Measurements from ENCODE around the gene SH3GLB1. TPM values are rescaled to one million over a fixed set of nuclear protein-coding genes. Genes with fewer than 3 reads are reported as not detected.

Gene SH3GLB1
- total and polyA plus RNA-seq, 2 of the 4 experiments (the other 2 are of a cell fraction): 22.2 to 36.5 TPM

DNA sequence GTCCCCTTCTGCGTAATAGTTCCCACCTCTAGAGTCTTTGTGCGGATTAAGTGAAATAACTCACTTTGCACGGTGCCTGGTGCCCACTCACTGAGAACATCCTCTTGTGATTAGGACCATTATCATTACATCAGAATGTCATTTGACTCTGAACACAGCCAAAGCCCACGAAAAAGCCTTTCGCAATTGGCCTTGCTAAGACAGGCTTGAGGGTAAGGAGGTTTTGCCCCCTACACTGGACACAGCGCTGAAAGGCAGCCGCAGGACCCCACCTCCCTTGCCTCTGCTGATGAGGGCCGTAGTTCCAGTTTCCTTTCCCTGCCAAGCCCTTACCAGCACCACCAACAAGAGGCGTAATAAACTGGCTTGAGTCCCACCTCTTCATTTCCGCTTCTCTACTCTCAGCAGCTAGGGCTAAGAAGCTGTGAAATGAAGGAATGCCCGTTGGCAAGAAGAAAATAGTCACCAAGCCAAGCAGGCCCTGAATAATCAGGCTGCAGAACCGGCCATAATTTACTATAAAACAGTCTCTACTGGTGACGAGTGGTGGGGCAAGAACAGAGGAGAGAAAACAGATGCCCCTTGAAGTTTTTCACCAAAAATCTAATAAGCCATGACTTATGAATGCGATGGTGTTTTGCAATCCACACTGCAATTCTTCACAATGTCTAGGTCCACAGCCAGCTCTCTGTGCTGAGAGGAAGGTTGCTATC lies 53.1 kb downstream of the SH3GLB1 start:
- no peak overlapping the region; the same call in 1 of the 2 replicates for H2AK5ac ChIP-seq (ENCODE audit: low read depth, low read length)
- BruUV-seq (replicated peaks): no TSS peak
- H3K36me3 ChIP-seq (ENCODE audit: control insufficient read depth, insufficient read depth, low read length): no peaks in the 10 kb centered on the region
- dilution Hi-C loops (cut with HindIII; ENCODE audit: low sequenced_read_pairs, unreplicated experiment) (no loop called here), in situ Hi-C loops (cut with MboI; ENCODE audit: low sequenced_read_pairs) (no loop called here), intact Hi-C loops (cut with micrococcal nuclease) (no loop called here)
- DNase-seq (peak; percentile 45), ATAC-seq (ENCODE audit: low read depth) (peak; percentile 42)
- ChIA-PET POLR2A (ENCODE audit: unreplicated experiment) (no interaction called here), CTCF (no interaction called here)
- H4K20me1 ChIP-seq (ENCODE audit: insufficient read depth, low read length): no peaks in the 10 kb centered on the region
- no peak overlapping the region for H3K4me3 ChIP-seq (ENCODE audit: insufficient read depth, low read depth, low read length)
- H2AFZ ChIP-seq (replicated peaks; ENCODE audit: low read length, poor library complexity): peak overlapping the region; percentile 83
- peak overlapping the region; percentile 2; the same call in 1 of the 2 replicates for H3K4me2 ChIP-seq (ENCODE audit: low read depth, low read length)
- no peak overlapping the region for H2BK20ac ChIP-seq (ENCODE audit: low read depth, low read length)
- H4K8ac ChIP-seq (ENCODE audit: low read depth in 2 of 2, low read length in 2 of 2): peak overlapping the region in 1 of 2 experiments; percentile 35; a peak in 1 of 4 replicates
- no peak overlapping the region; the same call in 1 of the 2 replicates for H3K27ac ChIP-seq (ENCODE audit: insufficient read depth, low read length)
- no peak overlapping the region for H4K5ac ChIP-seq (ENCODE audit: low read depth, low read length)
- H3K23ac ChIP-seq (ENCODE audit: low read depth, low read length): peak overlapping the region; percentile 31; the same call in 1 of the 2 replicates
- TF ChIP-seq CEBPB (IDR thresholded peaks at IDR 0.05; ENCODE audit: low read depth, low read length) (0 out of 2 replicates have a peak, but pooled peaks have one; percentile 43), MXI1 (IDR thresholded peaks at IDR 0.05; ENCODE audit: borderline replicate concordance, low read depth, low read length) (no peak)
- H2BK5ac ChIP-seq (ENCODE audit: low read depth, low read length, poor library complexity, severe bottlenecking): no peak overlapping the region
- no peak overlapping the region for H4K91ac ChIP-seq (ENCODE audit: insufficient read depth, low read depth, low read length)
- H3K79me1 ChIP-seq (ENCODE audit: low read depth in 1 of 2, low read length in 2 of 2): no peaks in the 10 kb centered on the region
- H3K9me3 ChIP-seq (ENCODE audit: control insufficient read depth, insufficient read depth, low read length): no peaks in the 10 kb centered on the region
- H2BK15ac ChIP-seq (ENCODE audit: low read depth, low read length): no peak overlapping the region
- H3K9me1 ChIP-seq (ENCODE audit: insufficient read depth, low read length): no peaks in the 10 kb centered on the region
- peaks cover 6% of the 10 kb centered on the region for H3K27me3 ChIP-seq (ENCODE audit: control insufficient read depth, insufficient read depth, low read length)
- H3K4ac ChIP-seq (ENCODE audit: low read depth, low read length): no peak overlapping the region
- no peak overlapping the region for H2AK9ac ChIP-seq (replicated peaks; ENCODE audit: low read depth, low read length, poor library complexity)
- WGBS, 2 experiments (ENCODE audit: extremely low coverage in 2 of 2, insufficient read length in 1 of 2): 94% methylated on average over 3 of the region's 14 CpGs; no CpG with 5 or more reads in 1 of the 2 experiments
- 0 out of 2 replicates have a peak overlapping the region, but pooled peaks have one; percentile 21 for H3K14ac ChIP-seq (replicated peaks; ENCODE audit: low read depth, low read length)
- H3K56ac ChIP-seq (ENCODE audit: extremely low read depth, insufficient read depth, low read length): no peak overlapping the region
- peak overlapping the region; percentile 19; the same call in 1 of the 2 replicates for H2BK120ac ChIP-seq (ENCODE audit: low read depth, low read length)
- no peaks in the 10 kb centered on the region for H3K4me1 ChIP-seq (ENCODE audit: control insufficient read depth, insufficient read depth, low read length)
- no peak overlapping the region for H3K18ac ChIP-seq (ENCODE audit: low read depth, low read length)
- no peak overlapping the region for H3K9ac ChIP-seq (ENCODE audit: low read depth, low read length)
